ENCODE data around the gene ADGB.

- no peak for TF ChIP-seq POLR2A (IDR thresholded peaks at IDR 0.05)
- TF ChIP-seq CTCF (IDR thresholded peaks at IDR 0.05): no peak
- TF ChIP-seq EP300 (IDR thresholded peaks at IDR 0.05): no peak
Observed at GRCh38 chr6:146855889-146856288, 257.1 kb downstream of the ADGB start.
